IPS-15b (cell line): ENCODE data around the gene IFNL1.

ENCODE experiments used
- H3K27me3 ChIP-seq: one replicate; pipeline ENCODE4 v1.6.1; 2013; ENCODE audit warnings: low read length; ENCODE audit not compliant: control insufficient read depth, insufficient read depth
- H3K36me3 ChIP-seq: one replicate; pipeline ENCODE4 v1.6.1; 2013; ENCODE audit warnings: low read length; ENCODE audit not compliant: control insufficient read depth, insufficient read depth
- H3K4me1 ChIP-seq: one replicate; pipeline ENCODE4 v1.6.1; 2013; ENCODE audit warnings: mild to moderate bottlenecking, low read length; ENCODE audit not compliant: control insufficient read depth, insufficient read depth
- H3K4me3 ChIP-seq: one replicate; pipeline ENCODE4 v1.5.1; 2013; ENCODE audit warnings: low read depth, low read length
- H3K9ac ChIP-seq: one replicate; pipeline ENCODE4 v1.6.1; 2013; ENCODE audit warnings: low read depth, mild to moderate bottlenecking, low read length
- H3K9me3 ChIP-seq: one replicate; pipeline ENCODE4 v1.6.1; 2013; ENCODE audit warnings: mild to moderate bottlenecking, low read length; ENCODE audit not compliant: control insufficient read depth, insufficient read depth

The IFNL1 gene

DNA sequence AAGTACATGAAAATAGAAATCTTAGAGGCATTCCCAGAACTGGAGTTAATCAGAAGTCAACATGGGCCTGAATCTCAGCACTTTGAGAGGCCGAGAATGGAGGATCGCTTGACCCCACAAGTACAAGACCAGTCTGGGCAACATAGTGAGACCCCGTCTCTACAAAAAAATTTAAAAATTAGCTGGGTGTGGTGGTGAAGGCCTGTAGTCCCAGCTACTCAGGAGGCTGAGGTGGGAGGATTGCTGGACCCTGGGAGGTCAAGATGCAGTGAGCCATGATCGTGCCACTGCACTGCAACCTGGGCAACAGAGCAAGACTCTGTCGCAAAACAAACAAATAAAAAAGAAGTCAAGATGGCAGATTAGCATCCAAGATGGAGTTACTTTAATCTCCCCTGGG is 19.5 kb upstream of the IFNL1 start:
- Histone ChIP-seq H3K4me1 (no peaks in the 10 kb centered on the region), H3K4me3 (no peak overlapping the region), H3K36me3 (no peaks in the 10 kb centered on the region), H3K9me3 (no peaks in the 10 kb centered on the region), H3K27me3 (peaks cover 8% of the 10 kb centered on the region), H3K9ac (no peak overlapping the region)

DNA sequence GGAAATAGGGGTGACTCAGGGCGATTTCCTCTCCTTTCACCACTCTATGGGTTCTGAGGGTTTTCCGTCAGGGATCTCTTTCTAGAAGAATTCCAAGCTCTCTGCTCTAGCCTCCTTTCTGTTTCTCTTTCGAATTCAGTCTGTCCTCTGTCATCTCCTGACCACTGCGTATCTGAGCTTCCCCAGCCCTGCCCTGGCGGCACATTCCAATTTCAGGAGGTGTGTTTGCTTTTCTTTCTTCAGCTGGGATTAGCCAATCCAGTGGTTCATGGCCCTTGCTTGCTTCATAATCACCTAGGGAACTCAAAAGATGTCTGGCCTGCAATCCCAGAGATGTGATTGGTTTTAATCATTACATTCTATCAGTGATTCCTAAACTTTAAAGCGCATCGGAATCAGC is 18.6 kb upstream of the IFNL1 start:
- no peaks in the 10 kb centered on the region for H3K9me3 ChIP-seq
- H3K36me3 ChIP-seq = no peaks in the 10 kb centered on the region
- H3K9ac ChIP-seq = no peak overlapping the region
- H3K4me3 ChIP-seq = no peak overlapping the region
- no peaks in the 10 kb centered on the region for H3K4me1 ChIP-seq
- H3K27me3 ChIP-seq = peaks cover 11% of the 10 kb centered on the region

DNA sequence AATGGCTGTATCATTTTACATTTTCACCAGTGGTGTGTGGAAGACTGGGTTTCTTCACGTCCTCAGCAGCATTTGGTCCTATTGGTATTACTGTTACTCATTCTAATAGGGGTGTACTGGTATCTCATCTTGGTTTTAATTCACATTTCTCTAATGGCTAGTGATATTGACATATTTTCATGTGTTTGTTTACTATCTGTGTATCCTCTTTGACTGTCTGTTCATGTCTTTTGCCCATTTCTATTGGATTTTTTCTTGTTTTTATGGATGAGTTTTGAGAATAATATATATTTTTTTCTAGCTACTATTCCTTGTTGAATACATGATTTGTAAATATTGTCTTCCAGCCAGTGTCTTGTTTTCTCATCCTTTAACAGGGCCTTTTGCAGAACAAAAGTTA is 14.2 kb upstream of the IFNL1 start:
- H3K27me3 ChIP-seq = peaks cover 11% of the 10 kb centered on the region
- H3K4me3 ChIP-seq = no peak overlapping the region
- no peaks in the 10 kb centered on the region for H3K4me1 ChIP-seq
- H3K9ac ChIP-seq = no peak overlapping the region
- no peaks in the 10 kb centered on the region for H3K9me3 ChIP-seq
- H3K36me3 ChIP-seq = no peaks in the 10 kb centered on the region

DNA sequence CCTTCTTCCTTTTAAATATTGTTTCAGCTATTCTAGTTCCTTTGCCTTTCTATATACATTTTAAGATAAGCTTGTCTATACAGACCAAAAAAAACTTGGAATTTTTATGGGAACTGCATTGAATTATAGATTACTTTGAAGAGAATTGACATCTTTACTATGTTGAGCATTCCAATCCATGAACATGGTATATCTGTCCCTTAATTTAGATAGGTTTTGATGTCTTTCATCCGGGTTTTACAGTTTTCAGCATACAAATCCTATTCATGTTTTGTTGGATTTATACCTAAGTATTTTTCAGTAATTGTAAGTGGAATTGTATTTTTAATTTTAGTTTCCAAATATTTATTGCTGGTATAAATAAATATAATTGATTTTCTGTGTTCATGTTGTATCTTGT is 12.2 kb upstream of the IFNL1 start:
- Histone ChIP-seq H3K4me3 (no peak overlapping the region), H3K4me1 (no peaks in the 10 kb centered on the region), H3K9ac (no peak overlapping the region), H3K27me3 (peaks cover 17% of the 10 kb centered on the region), H3K9me3 (no peaks in the 10 kb centered on the region), H3K36me3 (no peaks in the 10 kb centered on the region)

DNA sequence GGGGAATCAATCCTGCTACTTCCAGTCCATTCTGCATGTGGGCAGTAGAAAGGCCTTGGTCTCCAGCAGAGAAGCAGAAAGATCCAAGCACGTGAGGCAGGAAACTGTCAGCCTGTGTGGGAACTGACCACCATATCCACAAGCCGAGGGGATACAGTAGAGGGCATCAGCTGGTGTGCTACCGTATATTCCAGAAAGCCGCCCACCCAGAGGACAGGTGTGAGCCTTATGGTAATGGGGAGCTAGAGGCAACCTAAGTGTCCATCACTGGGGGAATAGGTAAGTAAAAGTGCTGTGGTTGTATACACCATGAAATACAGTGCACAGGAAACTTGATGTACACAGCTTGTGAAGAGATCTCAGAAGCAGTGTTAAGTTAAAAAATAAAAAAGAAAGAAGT is 2.8 kb upstream of the IFNL1 start:
- Histone ChIP-seq H3K36me3 (no peaks in the 10 kb centered on the region), H3K4me1 (no peaks in the 10 kb centered on the region)

DNA sequence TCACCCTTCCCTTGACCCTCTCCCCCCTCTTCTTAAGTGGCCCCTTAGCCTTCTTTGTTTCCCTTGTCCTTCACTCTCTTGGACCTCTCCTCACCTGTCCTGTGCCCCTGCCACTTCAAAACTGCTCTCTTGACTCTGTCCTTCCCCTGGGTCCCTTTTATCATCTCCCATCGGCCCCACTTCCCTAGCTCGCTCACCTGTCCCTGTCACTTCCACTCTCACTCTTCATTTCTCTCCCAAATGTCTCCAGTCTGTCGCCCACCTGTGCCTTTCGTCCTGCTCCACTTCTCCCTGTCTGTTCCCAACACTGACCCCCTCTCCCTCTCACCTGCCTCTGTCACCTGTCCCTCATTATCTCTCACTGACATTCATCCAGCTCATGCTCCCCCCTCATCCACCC is 699 bp downstream of the IFNL1 start:
- Histone ChIP-seq H3K36me3 (no peaks in the 10 kb centered on the region), H3K4me1 (no peaks in the 10 kb centered on the region), H3K4me3 (no peak overlapping the region), H3K27me3 (peaks cover 4% of the 10 kb centered on the region), H3K9me3 (no peaks in the 10 kb centered on the region), H3K9ac (no peak overlapping the region)

More for the DNA sequence above, 2.8 kb upstream of the IFNL1 start:
- peaks cover 4% of the 10 kb centered on the region for H3K27me3 ChIP-seq
- H3K9ac ChIP-seq = no peak overlapping the region
- H3K9me3 ChIP-seq = no peaks in the 10 kb centered on the region
- H3K4me3 ChIP-seq = no peak overlapping the region

DNA sequence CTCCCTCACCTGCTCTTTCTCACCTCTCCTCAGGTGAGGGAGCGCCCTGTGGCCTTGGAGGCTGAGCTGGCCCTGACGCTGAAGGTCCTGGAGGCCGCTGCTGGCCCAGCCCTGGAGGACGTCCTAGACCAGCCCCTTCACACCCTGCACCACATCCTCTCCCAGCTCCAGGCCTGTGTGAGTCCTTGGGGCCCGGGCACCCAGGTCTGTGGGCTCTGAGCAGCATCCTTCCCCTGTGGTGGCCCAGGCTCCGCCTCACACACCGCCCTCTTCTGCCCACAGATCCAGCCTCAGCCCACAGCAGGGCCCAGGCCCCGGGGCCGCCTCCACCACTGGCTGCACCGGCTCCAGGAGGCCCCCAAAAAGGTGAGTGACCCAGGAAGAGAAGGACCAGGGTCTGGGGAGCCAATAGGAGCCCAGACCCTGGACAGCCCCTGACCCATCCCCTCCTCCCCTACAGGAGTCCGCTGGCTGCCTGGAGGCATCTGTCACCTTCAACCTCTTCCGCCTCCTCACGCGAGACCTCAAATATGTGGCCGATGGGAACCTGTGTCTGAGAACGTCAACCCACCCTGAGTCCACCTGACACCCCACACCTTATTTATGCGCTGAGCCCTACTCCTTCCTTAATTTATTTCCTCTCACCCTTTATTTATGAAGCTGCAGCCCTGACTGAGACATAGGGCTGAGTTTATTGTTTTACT is 1.9 kb downstream of the IFNL1 start:
- no peak overlapping the region for H3K9ac ChIP-seq
- H3K27me3 ChIP-seq = peaks cover 2% of the 10 kb centered on the region
- no peaks in the 10 kb centered on the region for H3K9me3 ChIP-seq
- H3K4me1 ChIP-seq = peaks cover 3% of the 10 kb centered on the region
- H3K4me3 ChIP-seq = no peak overlapping the region
- no peaks in the 10 kb centered on the region for H3K36me3 ChIP-seq

DNA sequence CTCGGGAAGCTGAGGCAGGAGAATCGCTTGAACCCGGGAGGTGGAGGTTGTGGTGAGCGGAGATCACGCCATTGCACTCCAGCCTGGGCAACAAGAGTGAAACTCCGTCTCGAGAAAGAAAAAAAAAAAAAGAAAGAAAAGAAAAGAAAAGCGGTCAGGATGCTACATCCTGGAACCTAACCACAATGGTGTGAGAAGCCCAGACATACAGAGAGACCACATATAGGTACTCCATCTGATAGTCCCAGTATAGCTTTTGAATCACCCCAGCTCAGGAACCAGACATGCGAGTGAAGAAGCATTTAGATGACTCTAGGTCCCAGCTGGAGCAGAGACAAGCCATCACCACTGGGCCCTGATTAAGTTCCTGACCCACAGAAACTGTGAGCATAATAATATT is 3.2 kb downstream of the IFNL1 start:
- H3K4me1 ChIP-seq = peaks cover 5% of the 10 kb centered on the region
- peaks cover 2% of the 10 kb centered on the region for H3K27me3 ChIP-seq
- no peak overlapping the region for H3K4me3 ChIP-seq
- no peak overlapping the region for H3K9ac ChIP-seq
- no peaks in the 10 kb centered on the region for H3K36me3 ChIP-seq
- no peaks in the 10 kb centered on the region for H3K9me3 ChIP-seq

DNA sequence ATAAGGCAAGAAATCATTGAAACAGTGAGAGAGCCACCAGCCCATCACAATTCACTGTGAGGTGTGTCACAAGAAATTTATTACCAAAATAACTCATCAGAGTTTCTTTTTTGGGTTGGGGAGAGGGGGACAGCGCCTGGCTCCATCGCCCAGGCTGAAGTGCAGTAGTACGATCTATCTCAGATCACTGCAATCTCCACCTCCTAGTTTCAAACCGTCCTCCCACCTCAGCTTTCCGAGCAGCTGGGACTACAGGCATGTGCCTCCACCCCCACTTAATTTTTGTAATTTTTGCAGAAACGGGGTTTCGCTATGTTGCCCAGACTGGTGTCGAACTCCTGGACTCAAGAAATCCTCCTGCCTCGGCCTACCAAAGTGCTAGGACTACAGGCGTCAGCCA is 3.6 kb downstream of the IFNL1 start:
- Histone ChIP-seq H3K9ac (no peak overlapping the region), H3K9me3 (no peaks in the 10 kb centered on the region), H3K36me3 (no peaks in the 10 kb centered on the region), H3K4me1 (peaks cover 6% of the 10 kb centered on the region), H3K27me3 (peaks cover 3% of the 10 kb centered on the region), H3K4me3 (no peak overlapping the region)

DNA sequence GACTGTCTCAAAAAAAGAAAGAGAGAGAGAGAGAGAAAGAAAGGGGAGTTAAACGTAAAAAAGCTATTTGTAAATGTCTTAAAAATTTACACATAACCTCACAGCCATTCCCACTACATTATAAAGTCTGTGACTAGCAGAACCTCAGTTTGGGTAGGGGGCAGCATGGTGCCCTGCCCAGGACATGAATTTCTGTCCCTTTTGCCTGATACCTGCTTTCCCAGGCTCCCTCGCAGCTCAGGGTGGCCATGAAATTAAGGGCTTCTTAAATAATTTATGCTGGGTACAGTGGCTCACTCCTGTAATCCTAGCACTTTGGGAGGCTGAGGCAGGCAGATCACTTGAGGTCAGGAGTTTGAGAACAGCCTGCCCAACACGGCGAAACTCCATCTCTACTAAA is 4.8 kb downstream of the IFNL1 start:
- H3K36me3 ChIP-seq = no peaks in the 10 kb centered on the region
- H3K4me1 ChIP-seq = peaks cover 13% of the 10 kb centered on the region
- peaks cover 8% of the 10 kb centered on the region for H3K27me3 ChIP-seq
- H3K9ac ChIP-seq = no peak overlapping the region
- no peak overlapping the region for H3K4me3 ChIP-seq
- no peaks in the 10 kb centered on the region for H3K9me3 ChIP-seq

DNA sequence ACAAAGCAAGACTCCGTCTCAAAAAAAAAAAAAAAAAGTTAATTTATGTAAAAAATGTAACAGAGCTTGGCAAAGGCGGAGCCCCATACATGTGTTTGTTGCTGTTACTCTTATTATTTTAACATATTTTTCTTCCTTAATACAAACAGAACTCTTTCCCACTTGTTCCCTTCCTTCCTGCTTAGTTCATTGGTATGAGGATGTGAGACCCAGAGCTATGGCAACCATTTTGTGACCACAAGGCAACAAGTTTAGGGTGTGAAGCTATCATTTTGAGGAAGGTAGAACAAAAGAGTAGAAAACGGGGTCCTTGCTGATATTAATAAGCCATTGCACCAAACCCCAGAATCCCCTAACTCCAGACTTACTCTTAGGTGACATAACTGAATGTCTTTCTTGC is 5.4 kb downstream of the IFNL1 start:
- H3K9ac ChIP-seq = no peak overlapping the region
- H3K4me1 ChIP-seq = peaks cover 16% of the 10 kb centered on the region
- no peak overlapping the region for H3K4me3 ChIP-seq
- no peaks in the 10 kb centered on the region for H3K9me3 ChIP-seq
- peaks cover 13% of the 10 kb centered on the region for H3K27me3 ChIP-seq
- H3K36me3 ChIP-seq = no peaks in the 10 kb centered on the region

DNA sequence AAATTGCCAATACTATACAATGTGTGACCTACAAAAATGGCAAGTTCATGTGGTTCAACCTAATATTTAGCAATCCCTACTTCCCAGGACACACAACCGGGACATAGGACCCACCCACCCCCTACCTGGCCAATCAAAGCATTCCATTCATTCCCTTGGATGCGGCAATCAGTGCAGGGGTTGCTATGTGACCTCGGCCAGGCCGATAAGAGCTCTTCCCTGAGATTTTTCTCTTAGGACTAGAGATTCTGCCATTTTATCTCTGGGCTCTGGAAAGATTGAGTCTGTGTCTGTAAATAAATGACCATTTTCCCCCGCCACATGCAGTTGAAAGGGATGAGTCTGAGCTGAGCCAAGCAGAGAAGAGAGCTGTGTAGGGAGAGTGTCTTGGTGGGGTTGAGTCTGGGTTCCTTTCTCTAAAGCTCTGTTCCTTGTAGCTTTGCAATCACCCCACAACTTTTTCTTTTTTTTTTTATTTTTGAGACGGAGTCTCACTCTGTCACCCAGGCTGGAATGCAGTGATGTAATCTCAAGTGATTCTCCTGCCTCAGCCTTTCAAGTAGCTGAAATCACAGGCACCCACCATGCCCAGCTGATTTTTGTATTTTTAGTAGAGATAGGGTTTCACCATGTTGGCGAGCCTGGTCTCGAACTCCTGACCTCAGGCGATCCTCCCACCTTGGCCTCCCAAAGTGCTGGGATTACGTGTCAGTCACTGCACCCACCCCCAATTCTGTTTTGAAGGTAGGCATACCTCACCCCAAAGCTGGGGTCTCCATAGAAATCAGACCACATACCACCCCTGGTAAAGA is 7.4 kb downstream of the IFNL1 start:
- peaks cover 12% of the 10 kb centered on the region for H3K27me3 ChIP-seq
- no peak overlapping the region for H3K4me3 ChIP-seq
- peaks cover 16% of the 10 kb centered on the region for H3K4me1 ChIP-seq
- no peaks in the 10 kb centered on the region for H3K9me3 ChIP-seq
- H3K9ac ChIP-seq = no peak overlapping the region
- no peaks in the 10 kb centered on the region for H3K36me3 ChIP-seq
